Measurements from ENCODE around the gene ACKR3. TPM values are rescaled to one million over a fixed set of nuclear protein-coding genes. Genes with fewer than 3 reads are reported as not detected.

ACKR3 gene
- polyA plus RNA-seq, 1 donor from 2014 or later = 1.7 TPM

DNA sequence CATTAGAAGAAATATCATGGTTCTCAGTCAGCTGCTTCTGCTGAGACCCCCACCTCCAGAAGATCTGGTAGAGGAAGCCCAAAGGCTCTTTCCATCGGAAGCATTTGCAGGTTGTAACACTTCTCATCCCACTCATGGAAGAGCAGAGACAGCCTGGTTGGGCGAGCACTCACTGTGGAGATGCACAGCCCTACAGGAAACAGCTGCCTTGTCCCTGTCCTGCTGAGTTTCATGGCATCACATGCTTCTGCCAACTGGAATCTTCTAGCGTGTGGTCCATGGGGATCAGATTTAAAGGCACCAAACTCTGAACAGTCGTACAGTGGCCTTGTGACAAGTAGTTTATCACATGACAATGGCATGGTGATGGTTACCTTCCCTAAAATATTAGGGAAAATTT is 36.3 kb upstream of the ACKR3 start:
- no peaks in the 10 kb centered on the region for H3K9me3 ChIP-seq (ENCODE audit: low read length)
- H3K4me2 ChIP-seq (ENCODE audit: low read length) = no peak overlapping the region
- no peak overlapping the region for H3K9ac ChIP-seq (ENCODE audit: low read length)
- no peaks in the 10 kb centered on the region for H4K20me1 ChIP-seq (ENCODE audit: insufficient read depth)
- H3K4me3 ChIP-seq (ENCODE audit: low read length) = no peak overlapping the region
- no peak overlapping the region for H3K27ac ChIP-seq (ENCODE audit: low read length)
- no peak overlapping the region for H2AFZ ChIP-seq (ENCODE audit: low read depth, low read length)
- H3F3A ChIP-seq (ENCODE audit: insufficient read depth, low read length, poor library complexity, severe bottlenecking) = no peaks in the 10 kb centered on the region
- no peaks in the 10 kb centered on the region for H3K27me3 ChIP-seq (ENCODE audit: insufficient read depth, low read depth, low read length)
- no peaks in the 10 kb centered on the region for H3K79me2 ChIP-seq (replicated peaks; ENCODE audit: insufficient read depth, low read length)
- no peaks in the 10 kb centered on the region for H3K36me3 ChIP-seq (ENCODE audit: insufficient read depth, low read length)
- TF ChIP-seq, protein P1, sequence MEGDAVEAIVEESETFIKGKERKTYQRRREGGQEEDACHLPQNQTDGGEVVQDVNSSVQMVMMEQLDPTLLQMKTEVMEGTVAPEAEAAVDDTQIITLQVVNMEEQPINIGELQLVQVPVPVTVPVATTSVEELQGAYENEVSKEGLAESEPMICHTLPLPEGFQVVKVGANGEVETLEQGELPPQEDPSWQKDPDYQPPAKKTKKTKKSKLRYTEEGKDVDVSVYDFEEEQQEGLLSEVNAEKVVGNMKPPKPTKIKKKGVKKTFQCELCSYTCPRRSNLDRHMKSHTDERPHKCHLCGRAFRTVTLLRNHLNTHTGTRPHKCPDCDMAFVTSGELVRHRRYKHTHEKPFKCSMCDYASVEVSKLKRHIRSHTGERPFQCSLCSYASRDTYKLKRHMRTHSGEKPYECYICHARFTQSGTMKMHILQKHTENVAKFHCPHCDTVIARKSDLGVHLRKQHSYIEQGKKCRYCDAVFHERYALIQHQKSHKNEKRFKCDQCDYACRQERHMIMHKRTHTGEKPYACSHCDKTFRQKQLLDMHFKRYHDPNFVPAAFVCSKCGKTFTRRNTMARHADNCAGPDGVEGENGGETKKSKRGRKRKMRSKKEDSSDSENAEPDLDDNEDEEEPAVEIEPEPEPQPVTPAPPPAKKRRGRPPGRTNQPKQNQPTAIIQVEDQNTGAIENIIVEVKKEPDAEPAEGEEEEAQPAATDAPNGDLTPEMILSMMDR (IDR thresholded peaks at IDR 0.05; ENCODE audit: poor library complexity, severe bottlenecking) = no peak
- TF ChIP-seq POLR2AphosphoS5 (IDR thresholded peaks at IDR 0.05) = no peak
- no peak for TF ChIP-seq RAD21 (conservative IDR thresholded peaks at IDR 0.05)
- no peak for TF ChIP-seq SMC3 (conservative IDR thresholded peaks at IDR 0.05; ENCODE audit: poor library complexity)
- TF ChIP-seq EP300 (conservative IDR thresholded peaks at IDR 0.05; ENCODE audit: poor library complexity, severe bottlenecking) = no peak
- no peak for TF ChIP-seq EZH2 (IDR thresholded peaks at IDR 0.05; ENCODE audit: borderline replicate concordance, insufficient read depth, low read length, poor library complexity, severe bottlenecking)
- H3K9me2 ChIP-seq (ENCODE audit: insufficient read depth, low read length) = no peaks in the 10 kb centered on the region

DNA sequence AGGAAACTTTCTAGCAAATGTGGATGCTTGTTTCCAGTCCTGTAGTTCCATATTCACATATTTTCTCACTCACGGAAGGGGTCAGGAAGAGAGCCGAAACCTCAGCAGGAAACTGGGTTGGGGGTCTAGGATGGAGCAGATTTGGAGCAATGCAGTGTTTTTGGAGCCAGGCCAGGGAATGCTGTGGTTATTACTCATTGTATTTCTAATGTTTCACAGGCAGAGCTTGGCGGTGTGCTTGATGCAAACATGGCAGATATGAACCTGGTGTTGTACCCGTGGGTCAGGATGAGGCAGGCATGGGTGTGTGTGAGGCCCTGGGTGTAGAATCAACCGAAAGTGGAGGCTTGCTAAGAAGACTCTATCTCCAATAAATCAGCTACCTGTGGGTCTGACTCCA is 34.6 kb upstream of the ACKR3 start:
- Histone ChIP-seq H4K20me1 (ENCODE audit: insufficient read depth) (no peaks in the 10 kb centered on the region), H3F3A (ENCODE audit: insufficient read depth, low read length, poor library complexity, severe bottlenecking) (no peaks in the 10 kb centered on the region), H3K4me2 (ENCODE audit: low read length) (no peak overlapping the region), H3K79me2 (replicated peaks; ENCODE audit: insufficient read depth, low read length) (no peaks in the 10 kb centered on the region), H3K27ac (ENCODE audit: low read length) (no peak overlapping the region), H3K4me3 (ENCODE audit: low read length) (no peak overlapping the region), H2AFZ (ENCODE audit: low read depth, low read length) (no peak overlapping the region), H3K36me3 (ENCODE audit: insufficient read depth, low read length) (no peaks in the 10 kb centered on the region), H3K9me3 (ENCODE audit: low read length) (no peaks in the 10 kb centered on the region), H3K27me3 (ENCODE audit: insufficient read depth, low read depth, low read length) (no peaks in the 10 kb centered on the region), H3K9ac (ENCODE audit: low read length) (no peak overlapping the region), H3K9me2 (ENCODE audit: insufficient read depth, low read length) (no peaks in the 10 kb centered on the region)
- TF ChIP-seq, protein P2, sequence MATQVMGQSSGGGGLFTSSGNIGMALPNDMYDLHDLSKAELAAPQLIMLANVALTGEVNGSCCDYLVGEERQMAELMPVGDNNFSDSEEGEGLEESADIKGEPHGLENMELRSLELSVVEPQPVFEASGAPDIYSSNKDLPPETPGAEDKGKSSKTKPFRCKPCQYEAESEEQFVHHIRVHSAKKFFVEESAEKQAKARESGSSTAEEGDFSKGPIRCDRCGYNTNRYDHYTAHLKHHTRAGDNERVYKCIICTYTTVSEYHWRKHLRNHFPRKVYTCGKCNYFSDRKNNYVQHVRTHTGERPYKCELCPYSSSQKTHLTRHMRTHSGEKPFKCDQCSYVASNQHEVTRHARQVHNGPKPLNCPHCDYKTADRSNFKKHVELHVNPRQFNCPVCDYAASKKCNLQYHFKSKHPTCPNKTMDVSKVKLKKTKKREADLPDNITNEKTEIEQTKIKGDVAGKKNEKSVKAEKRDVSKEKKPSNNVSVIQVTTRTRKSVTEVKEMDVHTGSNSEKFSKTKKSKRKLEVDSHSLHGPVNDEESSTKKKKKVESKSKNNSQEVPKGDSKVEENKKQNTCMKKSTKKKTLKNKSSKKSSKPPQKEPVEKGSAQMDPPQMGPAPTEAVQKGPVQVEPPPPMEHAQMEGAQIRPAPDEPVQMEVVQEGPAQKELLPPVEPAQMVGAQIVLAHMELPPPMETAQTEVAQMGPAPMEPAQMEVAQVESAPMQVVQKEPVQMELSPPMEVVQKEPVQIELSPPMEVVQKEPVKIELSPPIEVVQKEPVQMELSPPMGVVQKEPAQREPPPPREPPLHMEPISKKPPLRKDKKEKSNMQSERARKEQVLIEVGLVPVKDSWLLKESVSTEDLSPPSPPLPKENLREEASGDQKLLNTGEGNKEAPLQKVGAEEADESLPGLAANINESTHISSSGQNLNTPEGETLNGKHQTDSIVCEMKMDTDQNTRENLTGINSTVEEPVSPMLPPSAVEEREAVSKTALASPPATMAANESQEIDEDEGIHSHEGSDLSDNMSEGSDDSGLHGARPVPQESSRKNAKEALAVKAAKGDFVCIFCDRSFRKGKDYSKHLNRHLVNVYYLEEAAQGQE (IDR thresholded peaks at IDR 0.05; ENCODE audit: borderline replicate concordance) = no peak
- TF ChIP-seq MXI1 (conservative IDR thresholded peaks at IDR 0.05; ENCODE audit: poor library complexity, severe bottlenecking) = no peak

DNA sequence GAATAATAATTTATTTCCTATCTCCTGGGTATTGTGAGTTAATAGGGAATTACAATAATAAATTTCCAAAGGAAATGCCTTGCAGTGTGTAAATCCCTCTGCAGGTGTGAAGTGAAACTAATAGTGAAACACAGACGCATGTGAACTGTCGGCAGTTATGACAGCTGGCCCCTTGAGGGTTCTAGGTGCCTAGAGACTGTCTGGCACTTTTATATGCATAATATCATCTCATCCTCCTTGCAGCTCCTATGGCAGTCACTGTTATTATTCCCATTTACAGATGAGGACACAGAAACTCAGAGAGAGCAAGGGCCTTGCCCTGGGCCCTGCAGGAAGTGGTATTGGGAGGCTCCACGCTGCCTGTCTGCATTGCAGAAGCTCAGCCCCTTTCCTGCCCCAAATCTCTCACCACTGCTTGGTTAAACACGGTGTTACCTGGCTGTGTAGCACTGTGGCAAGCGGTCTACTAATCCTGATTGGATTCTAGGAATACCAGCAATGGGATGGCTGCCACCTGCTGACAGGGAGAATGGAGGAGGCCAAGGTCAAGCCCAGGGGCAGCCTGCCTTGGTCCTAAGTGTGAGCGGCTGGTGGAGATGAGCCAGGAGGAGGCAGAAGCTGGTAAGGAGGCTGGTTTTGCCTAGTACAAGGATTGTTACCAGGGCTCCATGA is 32.8 kb upstream of the ACKR3 start:
- Histone ChIP-seq H4K20me1 (ENCODE audit: insufficient read depth) (no peaks in the 10 kb centered on the region), H3K9me3 (ENCODE audit: low read length) (no peaks in the 10 kb centered on the region), H3K79me2 (replicated peaks; ENCODE audit: insufficient read depth, low read length) (no peaks in the 10 kb centered on the region), H3K4me2 (ENCODE audit: low read length) (no peak overlapping the region), H3K27ac (ENCODE audit: low read length) (no peak overlapping the region), H3K4me3 (ENCODE audit: low read length) (no peak overlapping the region), H3K9me2 (ENCODE audit: insufficient read depth, low read length) (no peaks in the 10 kb centered on the region), H2AFZ (ENCODE audit: low read depth, low read length) (no peak overlapping the region), H3F3A (ENCODE audit: insufficient read depth, low read length, poor library complexity, severe bottlenecking) (no peaks in the 10 kb centered on the region), H3K9ac (ENCODE audit: low read length) (no peak overlapping the region), H3K27me3 (ENCODE audit: insufficient read depth, low read depth, low read length) (no peaks in the 10 kb centered on the region), H3K36me3 (ENCODE audit: insufficient read depth, low read length) (no peaks in the 10 kb centered on the region)
- TF ChIP-seq EZH2 (IDR thresholded peaks at IDR 0.05; ENCODE audit: borderline replicate concordance, insufficient read depth, low read length, poor library complexity, severe bottlenecking) = no peak
- no peak for TF ChIP-seq RAD21 (conservative IDR thresholded peaks at IDR 0.05)
- TF ChIP-seq TAF1 (IDR thresholded peaks at IDR 0.05; ENCODE audit: low read depth) = no peak
- no peak for TF ChIP-seq SMC3 (conservative IDR thresholded peaks at IDR 0.05; ENCODE audit: poor library complexity)
- no peak for TF ChIP-seq EP300 (conservative IDR thresholded peaks at IDR 0.05; ENCODE audit: poor library complexity, severe bottlenecking)
- TF ChIP-seq, protein P2 (IDR thresholded peaks at IDR 0.05; ENCODE audit: borderline replicate concordance) = no peak
- TF ChIP-seq MXI1 (conservative IDR thresholded peaks at IDR 0.05; ENCODE audit: poor library complexity, severe bottlenecking) = no peak
- TF ChIP-seq, protein P1 (IDR thresholded peaks at IDR 0.05; ENCODE audit: poor library complexity, severe bottlenecking) = no peak
- TF ChIP-seq POLR2AphosphoS5 (IDR thresholded peaks at IDR 0.05) = no peak
